ENCODE data around the gene IGFBP2. TPM values are rescaled to one million over a fixed set of nuclear protein-coding genes. Genes with fewer than 3 reads are reported as not detected.

The IGFBP2 gene
- total and polyA plus RNA-seq, 10 donors: 61.3 to 334 (median 257) TPM

DNA sequence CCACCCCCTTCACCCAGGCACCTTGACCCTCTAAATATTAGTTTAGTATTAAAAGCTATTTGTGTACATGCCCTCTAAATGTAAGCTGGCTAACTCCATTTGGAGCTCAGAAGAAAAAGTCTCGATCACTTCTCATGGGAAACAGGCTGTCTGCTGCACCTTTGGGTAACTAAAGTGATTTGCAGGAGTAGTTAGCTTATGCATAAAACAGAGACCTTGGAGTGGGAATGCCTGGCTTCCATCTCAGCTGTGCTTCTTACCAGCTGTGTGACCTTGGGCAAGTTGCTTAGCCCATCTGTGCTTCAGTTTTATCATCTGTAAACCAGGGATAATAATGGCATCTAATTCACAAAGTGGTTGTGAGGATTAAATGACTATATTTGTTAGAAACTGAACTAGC lies 29.9 kb downstream of the IGFBP2 start:
- Histone ChIP-seq H3K4me3 (no peak overlapping the region), H3K27me3 (replicated peaks in 1 of 7) (no peaks in the 10 kb centered on the region), H3K36me3 (peaks cover 0 to 43% (median 0%) of the 10 kb centered on the region in 6 donors), H3K27ac (no peak overlapping the region), H3K9me3 (no peaks in the 10 kb centered on the region), H3K4me1 (peaks cover 0 to 29% (median 16%) of the 10 kb centered on the region in 6 donors)
- no peak for DNase-seq
- intact Hi-C loops (cut with DNase I; ENCODE audit: low total_unique reads): loop anchor here (10.0 kb wide), 1 partner anchor 628 kb away; no protein-coding TSS in a partner anchor
- TF ChIP-seq CTCF (IDR thresholded peaks at IDR 0.05 in 8 of 11, conservative IDR thresholded peaks at IDR 0.05 in 3 of 11) (no peak), POLR2AphosphoS5 (IDR thresholded peaks at IDR 0.05) (no peak), POLR2A (IDR thresholded peaks at IDR 0.05) (no peak)
- WGBS, 5 donors: 77 to 90% (median 89%) methylated on average over 1 of the region's 1 CpG

DNA sequence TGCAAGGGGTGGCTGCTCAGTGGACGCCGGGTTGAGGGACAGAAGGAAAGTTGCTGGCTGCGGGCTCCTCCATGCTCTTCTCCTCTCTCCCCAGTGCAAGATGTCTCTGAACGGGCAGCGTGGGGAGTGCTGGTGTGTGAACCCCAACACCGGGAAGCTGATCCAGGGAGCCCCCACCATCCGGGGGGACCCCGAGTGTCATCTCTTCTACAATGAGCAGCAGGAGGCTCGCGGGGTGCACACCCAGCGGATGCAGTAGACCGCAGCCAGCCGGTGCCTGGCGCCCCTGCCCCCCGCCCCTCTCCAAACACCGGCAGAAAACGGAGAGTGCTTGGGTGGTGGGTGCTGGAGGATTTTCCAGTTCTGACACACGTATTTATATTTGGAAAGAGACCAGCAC lies 30.6 kb downstream of the IGFBP2 start:
- no peak for DNase-seq
- TF ChIP-seq POLR2A (IDR thresholded peaks at IDR 0.05) (no peak), POLR2AphosphoS5 (IDR thresholded peaks at IDR 0.05) (peak in 1 of 3 donors; percentile 11)
- Histone ChIP-seq H3K36me3 (peaks cover 0 to 43% (median 0%) of the 10 kb centered on the region in 6 donors), H3K9me3 (no peaks in the 10 kb centered on the region), H3K27ac (no peak overlapping the region), H3K27me3 (replicated peaks in 1 of 7) (no peaks in the 10 kb centered on the region), H3K4me3 (no peak overlapping the region), H3K4me1 (peaks cover 0 to 29% (median 16%) of the 10 kb centered on the region in 6 donors)
- intact Hi-C loops (cut with DNase I; ENCODE audit: low total_unique reads): loop anchor here (10.0 kb wide), 1 partner anchor 629 kb away; no protein-coding TSS in a partner anchor
- WGBS, 5 donors: 85 to 93% (median 89%) methylated on average over 15 to 18 of the region's 18 CpGs

- Histone ChIP-seq H3K4me1 (peaks cover 0 to 29% (median 15%) of the 10 kb centered on the region in 6 donors), H3K27me3 (replicated peaks in 1 of 7) (peaks cover 0 to 2% (median 0%) of the 10 kb centered on the region in 7 donors), H3K36me3 (peaks cover 0 to 43% (median 0%) of the 10 kb centered on the region in 6 donors), H3K9me3 (no peaks in the 10 kb centered on the region), H3K4me3 (no peak overlapping the region), H3K27ac (peak overlapping the region in 2 of 8 donors; percentile 2 to 17)
- DNase-seq: no peak
- 21 to 44% (median 39%) methylated on average over 6 of the region's 6 CpGs for WGBS, 5 donors
- intact Hi-C loops (cut with DNase I; ENCODE audit: low total_unique reads): loop anchor here (5.0 to 10.0 kb wide), 2 partner anchors 147 to 630 kb away; no protein-coding TSS in a partner anchor
- TF ChIP-seq CTCF (IDR thresholded peaks at IDR 0.05 in 8 of 11, conservative IDR thresholded peaks at IDR 0.05 in 3 of 11): no peak
- TF ChIP-seq POLR2A (IDR thresholded peaks at IDR 0.05): no peak
- TF ChIP-seq POLR2AphosphoS5 (IDR thresholded peaks at IDR 0.05): no peak
Observed at GRCh38 chr2:216664593-216665034, 31.4 kb downstream of the IGFBP2 start.

DNA sequence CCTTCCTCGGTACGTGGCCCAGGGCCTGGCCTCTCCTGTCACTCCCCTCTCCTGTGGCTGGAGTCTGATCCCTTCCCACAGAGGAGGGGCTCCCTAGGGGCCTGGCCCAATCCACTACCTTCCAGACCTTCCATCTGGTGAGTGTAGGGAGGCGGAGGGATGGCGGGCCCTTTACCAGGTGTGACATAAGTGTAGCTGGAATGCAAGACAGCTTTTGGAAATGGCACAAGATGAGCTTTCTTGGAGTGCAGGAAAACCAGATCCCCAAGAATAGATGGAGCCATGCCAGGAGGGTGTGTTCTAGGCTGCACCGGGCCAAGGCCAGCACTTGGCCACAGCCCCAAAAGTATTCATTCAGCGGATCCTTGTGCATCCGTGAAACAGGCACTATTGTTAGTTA lies 32.0 kb downstream of the IGFBP2 start:
- intact Hi-C loops (cut with DNase I; ENCODE audit: low total_unique reads): loop anchor here (5.0 to 10.0 kb wide), 2 partner anchors 148 to 630 kb away; no protein-coding TSS in a partner anchor
- no peak for DNase-seq

More for the DNA sequence above, 32.0 kb downstream of the IGFBP2 start:
- no peaks in the 10 kb centered on the region for H3K9me3 ChIP-seq
- TF ChIP-seq POLR2A (IDR thresholded peaks at IDR 0.05) (no peak), POLR2AphosphoS5 (IDR thresholded peaks at IDR 0.05) (peak in 2 of 3 donors; percentile 52 to 53), CTCF (IDR thresholded peaks at IDR 0.05 in 8 of 11, conservative IDR thresholded peaks at IDR 0.05 in 3 of 11) (no peak)
- H3K4me3 ChIP-seq: no peak overlapping the region
- peaks cover 0 to 29% (median 15%) of the 10 kb centered on the region in 6 donors for H3K4me1 ChIP-seq
- peak overlapping the region in 2 of 8 donors; percentile 2 to 17 for H3K27ac ChIP-seq
- peaks cover 0 to 8% (median 0%) of the 10 kb centered on the region in 7 donors for H3K27me3 ChIP-seq (replicated peaks in 1 of 7)
- H3K36me3 ChIP-seq: peaks cover 0 to 42% (median 0%) of the 10 kb centered on the region in 6 donors
- 70 to 74% (median 72%) methylated on average over 7 of the region's 7 CpGs for WGBS, 5 donors

Data from spleen (tissue), 11 donors.